BE2C (cell line): ENCODE results near the gene FAM107B.

Experiments
- DNase-seq: peaks from one replicate; pipeline ENCODE4 v3.0.0-alpha.2; 2020
- H3K27me3 ChIP-seq: fragments of 250-450 bp; sonication (Bioruptor Pico); 2 replicates; pipeline ENCODE4 v1.5.1; 2020; ENCODE audit warnings: mild to moderate bottlenecking
- H3K36me3 ChIP-seq: fragments of 250-450 bp; sonication (Bioruptor Pico); 2 replicates; pipeline ENCODE4 v1.5.1; 2020; ENCODE audit warnings: mild to moderate bottlenecking
- H3K4me1 ChIP-seq: fragments of 250-450 bp; sonication (Bioruptor Pico); 2 replicates; pipeline ENCODE4 v1.5.1; 2020
- H3K4me3 ChIP-seq: 2 replicates; pipeline ENCODE4 v1.5.1; 2011; ENCODE audit warnings: low read depth, low read length
- H3K9me3 ChIP-seq: fragments of 250-450 bp; sonication (Bioruptor Pico); 2 replicates; pipeline ENCODE4 v1.5.1; 2020
- TF ChIP-seq, protein P1 (sequence below): IDR thresholded peaks from 2 replicates; pipeline ENCODE4 v1.5.1; 2012; ENCODE audit warnings: mild to moderate bottlenecking, low read depth, low read length

The FAM107B gene

DNA sequence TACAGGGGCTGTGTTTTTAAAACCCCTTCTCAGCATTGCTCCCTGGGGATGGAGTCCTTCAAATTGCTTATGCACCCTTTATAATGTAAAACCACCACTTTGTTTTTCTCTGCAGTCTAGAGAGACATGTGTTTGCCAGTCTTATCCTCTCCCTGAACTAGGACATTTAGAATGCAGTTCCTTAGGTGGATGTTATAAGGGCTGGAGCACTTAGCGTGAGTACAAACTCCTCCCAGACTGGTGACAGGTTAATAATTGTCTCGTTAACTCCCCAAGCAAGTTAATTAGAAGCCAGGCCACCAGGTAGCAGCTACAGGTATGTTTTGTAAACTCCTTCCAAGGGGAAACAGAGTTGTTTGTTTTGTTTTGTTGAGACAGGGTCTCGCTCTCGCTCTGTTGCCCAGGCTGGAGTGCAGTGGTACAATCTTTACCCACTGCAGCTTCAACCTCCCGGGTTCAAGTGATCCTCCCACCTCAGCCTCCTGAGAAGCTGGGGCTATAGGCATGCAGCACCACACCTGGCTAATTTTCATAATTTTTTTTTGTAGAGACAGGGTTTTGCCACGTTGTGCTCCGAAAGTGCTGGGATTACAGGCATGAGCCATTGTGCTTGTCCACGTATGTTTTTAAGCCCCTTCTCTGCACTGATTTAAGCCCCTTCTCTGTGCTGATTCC lies 100.2 kb downstream of the FAM107B start:
- Histone ChIP-seq H3K27me3 (no peaks in the 10 kb centered on the region), H3K4me3 (no peak overlapping the region), H3K4me1 (peaks cover 31% of the 10 kb centered on the region), H3K36me3 (no peaks in the 10 kb centered on the region), H3K9me3 (no peaks in the 10 kb centered on the region)
- TF ChIP-seq, protein P1, sequence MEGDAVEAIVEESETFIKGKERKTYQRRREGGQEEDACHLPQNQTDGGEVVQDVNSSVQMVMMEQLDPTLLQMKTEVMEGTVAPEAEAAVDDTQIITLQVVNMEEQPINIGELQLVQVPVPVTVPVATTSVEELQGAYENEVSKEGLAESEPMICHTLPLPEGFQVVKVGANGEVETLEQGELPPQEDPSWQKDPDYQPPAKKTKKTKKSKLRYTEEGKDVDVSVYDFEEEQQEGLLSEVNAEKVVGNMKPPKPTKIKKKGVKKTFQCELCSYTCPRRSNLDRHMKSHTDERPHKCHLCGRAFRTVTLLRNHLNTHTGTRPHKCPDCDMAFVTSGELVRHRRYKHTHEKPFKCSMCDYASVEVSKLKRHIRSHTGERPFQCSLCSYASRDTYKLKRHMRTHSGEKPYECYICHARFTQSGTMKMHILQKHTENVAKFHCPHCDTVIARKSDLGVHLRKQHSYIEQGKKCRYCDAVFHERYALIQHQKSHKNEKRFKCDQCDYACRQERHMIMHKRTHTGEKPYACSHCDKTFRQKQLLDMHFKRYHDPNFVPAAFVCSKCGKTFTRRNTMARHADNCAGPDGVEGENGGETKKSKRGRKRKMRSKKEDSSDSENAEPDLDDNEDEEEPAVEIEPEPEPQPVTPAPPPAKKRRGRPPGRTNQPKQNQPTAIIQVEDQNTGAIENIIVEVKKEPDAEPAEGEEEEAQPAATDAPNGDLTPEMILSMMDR: no peak
- DNase-seq: no peak

DNA sequence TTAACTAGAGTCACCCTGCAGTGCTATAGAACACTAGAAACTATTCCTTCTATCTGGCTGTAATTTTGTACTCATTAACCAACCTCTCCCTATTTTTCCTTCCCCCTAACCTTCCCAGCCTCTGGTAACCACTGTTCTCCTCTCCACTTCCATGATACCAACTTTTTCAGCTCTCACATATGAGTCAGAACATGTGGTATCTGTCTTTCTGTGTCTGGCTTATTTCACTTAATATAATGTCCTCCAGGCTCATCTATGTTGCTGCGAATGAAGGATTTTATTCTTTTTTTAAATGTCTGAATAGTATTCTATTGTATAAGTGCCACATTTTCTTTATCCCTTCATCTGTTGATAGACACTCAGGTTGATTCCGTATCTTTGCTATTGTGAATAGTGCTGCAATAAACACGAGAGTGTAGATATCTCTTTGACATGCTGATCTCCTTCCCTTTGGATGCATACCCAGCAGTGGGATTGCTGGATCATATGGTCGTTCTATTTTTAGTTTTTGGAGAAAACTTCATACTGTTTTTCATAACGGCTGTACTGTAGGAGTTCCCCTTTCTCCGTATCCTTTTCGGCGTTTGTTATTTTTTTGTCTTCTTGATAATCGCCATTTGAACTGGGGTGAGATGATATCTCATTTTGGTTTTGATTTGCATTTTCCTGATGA lies 101.4 kb downstream of the FAM107B start:
- Histone ChIP-seq H3K27me3 (no peaks in the 10 kb centered on the region), H3K4me1 (peaks cover 31% of the 10 kb centered on the region), H3K36me3 (no peaks in the 10 kb centered on the region), H3K9me3 (no peaks in the 10 kb centered on the region), H3K4me3 (peak overlapping the region; percentile 15)
- TF ChIP-seq, protein P1: no peak
- peak; percentile 17 for DNase-seq

DNA sequence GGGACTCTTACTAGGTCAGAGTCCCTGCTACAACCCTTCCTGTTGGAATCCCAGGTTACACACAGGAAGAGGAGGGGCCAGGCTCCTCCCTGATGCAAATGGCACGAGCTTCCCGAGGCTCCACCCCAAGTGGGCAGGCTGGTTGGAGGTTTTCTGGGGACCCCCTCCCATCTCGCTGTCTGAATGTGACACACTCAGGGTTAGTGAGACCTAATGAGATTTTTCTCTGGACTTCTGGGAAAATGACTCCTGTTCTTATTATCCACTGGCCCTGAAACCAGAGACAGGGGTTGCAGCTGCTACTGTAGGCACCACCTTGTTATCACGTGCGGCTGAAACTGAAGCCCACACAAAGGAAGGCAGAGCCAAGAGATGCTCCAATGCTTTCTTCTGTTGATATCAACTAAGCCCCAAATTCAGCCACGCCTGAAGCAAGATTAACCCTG lies 103.3 kb downstream of the FAM107B start:
- peak; percentile 82 for DNase-seq
- H3K4me3 ChIP-seq: no peak overlapping the region
- no peaks in the 10 kb centered on the region for H3K36me3 ChIP-seq

DNA sequence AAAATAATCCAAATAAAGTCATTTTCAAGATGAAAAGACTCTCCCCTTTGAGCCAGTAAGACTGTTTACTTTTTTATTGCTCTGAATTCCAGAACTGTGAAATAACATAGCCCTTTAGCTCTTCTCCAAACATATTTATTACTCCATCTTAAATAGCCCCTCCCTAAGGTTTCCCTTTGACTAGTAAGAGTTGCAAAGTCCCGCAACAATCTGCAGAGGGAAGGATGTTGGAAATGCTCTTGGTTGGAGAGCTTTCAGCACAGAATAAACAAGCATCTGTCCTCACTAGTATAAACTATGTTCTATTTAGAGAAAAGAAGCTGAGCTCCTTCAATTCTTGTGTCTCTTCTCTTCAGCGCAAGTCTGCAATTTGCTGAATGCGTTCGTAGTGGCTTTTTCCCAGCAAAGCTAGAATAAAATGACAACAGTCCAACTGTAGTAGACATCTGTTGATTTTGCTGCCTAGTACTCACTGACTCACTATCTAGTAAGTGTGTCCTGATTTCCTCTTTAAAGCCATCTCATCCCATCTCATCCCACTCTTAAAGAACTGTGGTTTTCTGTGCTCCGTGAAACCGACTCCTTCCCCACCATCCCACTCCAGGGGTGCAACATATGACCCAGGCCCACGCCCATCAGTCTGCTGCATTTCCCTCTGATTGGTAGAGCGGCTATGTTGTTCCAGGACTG lies 104.0 kb downstream of the FAM107B start:
- H3K27me3 ChIP-seq: no peaks in the 10 kb centered on the region
- H3K9me3 ChIP-seq: no peaks in the 10 kb centered on the region
- H3K4me3 ChIP-seq: no peak overlapping the region
- peaks cover 42% of the 10 kb centered on the region for H3K4me1 ChIP-seq
- no peaks in the 10 kb centered on the region for H3K36me3 ChIP-seq
- TF ChIP-seq, protein P1: no peak
- no peak for DNase-seq

More for the DNA sequence above, 103.3 kb downstream of the FAM107B start:
- Histone ChIP-seq H3K9me3 (no peaks in the 10 kb centered on the region), H3K4me1 (peaks cover 42% of the 10 kb centered on the region), H3K27me3 (no peaks in the 10 kb centered on the region)
- TF ChIP-seq, protein P1: no peak

DNA sequence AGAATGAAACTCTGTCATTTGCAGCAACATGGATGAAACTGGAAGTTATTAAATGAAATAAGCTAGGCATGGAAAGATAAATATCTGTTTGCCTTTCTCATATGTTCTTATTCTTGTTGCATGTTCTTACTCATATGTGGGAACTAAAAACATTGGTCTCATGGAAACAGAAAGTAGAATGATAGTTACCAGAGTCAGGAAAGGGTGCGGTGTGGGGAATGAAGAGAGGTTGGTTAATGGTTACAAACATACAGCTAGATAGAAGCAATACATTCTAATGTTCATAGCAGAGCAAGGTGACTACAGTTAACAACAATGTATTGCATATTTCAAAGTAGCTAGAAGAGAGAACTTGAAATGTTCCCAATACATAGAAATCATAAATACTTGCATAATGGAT lies 105.1 kb downstream of the FAM107B start:
- no peaks in the 10 kb centered on the region for H3K36me3 ChIP-seq
- TF ChIP-seq, protein P1: no peak

More for the DNA sequence above, 105.1 kb downstream of the FAM107B start:
- peaks cover 42% of the 10 kb centered on the region for H3K4me1 ChIP-seq
- no peak overlapping the region for H3K4me3 ChIP-seq
- H3K9me3 ChIP-seq: no peaks in the 10 kb centered on the region
- no peak for DNase-seq
- H3K27me3 ChIP-seq: no peaks in the 10 kb centered on the region
